ENCODE results near the gene ELMO1.

The ELMO1 gene

GRCh38 chr7:37341033-37341630, 107.5 kb downstream of the ELMO1 start:
- DNase-seq = no peak

GRCh38 chr7:37338966-37339365, 109.7 kb downstream of the ELMO1 start:
- no peak for DNase-seq

- DNase-seq = no peak
These were observed 111.1 kb downstream of the ELMO1 start for GRCh38 chr7:37337522-37337921.

- no peak for DNase-seq
These were observed 112.4 kb downstream of the ELMO1 start for GRCh38 chr7:37336259-37336658.

GRCh38 chr7:37333075-37333474, 115.6 kb downstream of the ELMO1 start:
- DNase-seq = no peak

GRCh38 chr7:37332243-37333016, 116.2 kb downstream of the ELMO1 start:
- DNase-seq = no peak

GRCh38 chr7:37330775-37331174, 117.9 kb downstream of the ELMO1 start:
- no peak for DNase-seq

- no peak for DNase-seq
These were observed 118.7 kb downstream of the ELMO1 start for GRCh38 chr7:37329940-37330339.

GRCh38 chr7:37327288-37327687, 121.4 kb downstream of the ELMO1 start:
- DNase-seq = no peak

- no peak for DNase-seq
These were observed 124.7 kb downstream of the ELMO1 start for GRCh38 chr7:37323966-37324365.

- no peak for DNase-seq
These were observed 125.8 kb downstream of the ELMO1 start for GRCh38 chr7:37322831-37323230.

GRCh38 chr7:37320848-37321468, 127.7 kb downstream of the ELMO1 start:
- no peak for DNase-seq

- DNase-seq = no peak
These were observed 128.4 kb downstream of the ELMO1 start for GRCh38 chr7:37320140-37320847.

GRCh38 chr7:37318541-37318940, 130.1 kb downstream of the ELMO1 start:
- DNase-seq = no peak

- no peak for DNase-seq
These were observed 132.6 kb downstream of the ELMO1 start for GRCh38 chr7:37315772-37316715.

GRCh38 chr7:37312608-37313007, 136.1 kb downstream of the ELMO1 start:
- no peak for DNase-seq

GRCh38 chr7:37311355-37311754, 137.3 kb downstream of the ELMO1 start:
- no peak for DNase-seq

GRCh38 chr7:37310327-37311080, 138.2 kb downstream of the ELMO1 start:
- DNase-seq = no peak

GRCh38 chr7:37309493-37309892, 139.2 kb downstream of the ELMO1 start:
- no peak for DNase-seq

GRCh38 chr7:37304921-37305320, 143.7 kb downstream of the ELMO1 start:
- no peak for DNase-seq

- no peak for DNase-seq
These were observed 151.1 kb downstream of the ELMO1 start for GRCh38 chr7:37297546-37297945.

GRCh38 chr7:37295401-37295800, 153.3 kb downstream of the ELMO1 start:
- DNase-seq = no peak

Measured in GDM1 (cell line).